HS-5 (cell line): ENCODE results near the gene OR56A3.
"Not testable (repeated sequence)": the region's sequence is repeated elsewhere in the genome, so short reads cannot be mapped to it uniquely, and the experiment has no call there.

ENCODE experiments used
- DNase-seq: peaks from one replicate; pipeline ENCODE4 v3.0.0-alpha.2; 2012; ENCODE audit warnings: low read depth

The OR56A3 gene

DNA sequence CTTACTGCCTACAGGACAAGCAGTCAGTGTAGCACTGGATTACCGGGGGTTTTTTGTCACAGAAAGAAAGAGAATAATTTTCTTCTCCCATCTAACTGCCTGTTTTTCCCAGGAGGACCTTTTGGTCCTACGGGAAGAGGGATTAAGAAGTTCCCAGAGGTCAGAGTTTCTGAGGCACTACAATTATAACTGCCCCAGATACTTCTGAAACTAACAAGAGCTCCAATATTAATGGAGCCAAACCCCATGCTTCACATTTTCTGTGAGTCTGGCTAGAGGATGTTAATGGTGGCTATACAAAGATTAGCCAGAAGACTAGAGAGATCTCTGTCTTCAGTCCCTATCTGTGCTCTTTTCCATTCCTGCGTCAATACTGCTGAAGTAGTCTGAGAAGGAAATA is at the start of gene OR56A3:
Gene OR56A3 (plus strand): TSS at position 301 of the 400 bp plus-strand sequence. CDS start 5,096 bp downstream, outside the sequence.
- no peak for DNase-seq

- DNase-seq: no peak
Observed at GRCh38 chr11:5892908-5893307, 49.1 kb upstream of the OR56A3 start, which contains the start of gene OR52E5. OR52E5 (plus strand) TSS chr11:5893208; CDS start chr11:5900777, 7,569 bp downstream.

DNA sequence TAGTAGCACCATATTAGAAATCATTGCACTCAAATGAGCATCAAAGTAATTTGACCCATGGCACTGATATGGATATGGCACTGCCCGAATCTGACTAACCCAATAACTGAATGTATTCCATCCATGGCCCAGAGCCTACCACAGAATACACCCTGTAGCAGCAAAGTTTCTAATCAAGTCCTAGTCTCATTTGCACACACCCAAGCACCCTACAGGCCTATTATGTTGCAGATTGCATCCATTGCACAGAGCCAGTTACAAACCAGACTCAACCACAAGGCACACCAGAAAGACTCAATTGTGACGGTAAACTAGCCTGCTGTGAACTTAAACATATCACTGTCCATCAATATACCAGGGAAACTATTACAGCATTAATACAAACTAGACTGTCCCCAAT is 42.5 kb upstream of the OR56A3 start:
- DNase-seq: no peak

DNA sequence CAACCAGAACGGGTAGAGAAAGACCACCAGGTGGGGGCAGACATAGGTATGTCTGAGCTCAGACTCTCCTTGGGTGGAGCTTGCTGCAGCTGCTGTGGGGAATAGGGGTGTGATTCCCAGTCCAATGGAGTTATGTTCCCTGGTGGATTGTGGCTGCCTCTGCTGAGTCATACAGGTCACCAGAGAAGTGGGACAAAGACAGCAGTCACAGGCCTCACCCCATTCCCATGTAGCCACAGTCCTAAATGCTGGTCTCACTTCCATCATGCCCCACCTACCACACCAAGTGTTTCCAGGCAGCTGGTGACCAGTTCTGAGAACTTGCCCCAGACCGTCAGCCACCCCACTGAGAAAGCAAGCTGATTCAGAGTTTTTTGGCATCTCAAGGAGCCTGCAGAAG is 31.5 kb upstream of the OR56A3 start:
- no peak for DNase-seq

GRCh38 chr11:5922749-5923426 is 19.2 kb upstream of the OR56A3 start:
- peak; percentile 53 for DNase-seq

- no peak for DNase-seq
Observed at GRCh38 chr11:5923427-5923776, 18.6 kb upstream of the OR56A3 start.

DNA sequence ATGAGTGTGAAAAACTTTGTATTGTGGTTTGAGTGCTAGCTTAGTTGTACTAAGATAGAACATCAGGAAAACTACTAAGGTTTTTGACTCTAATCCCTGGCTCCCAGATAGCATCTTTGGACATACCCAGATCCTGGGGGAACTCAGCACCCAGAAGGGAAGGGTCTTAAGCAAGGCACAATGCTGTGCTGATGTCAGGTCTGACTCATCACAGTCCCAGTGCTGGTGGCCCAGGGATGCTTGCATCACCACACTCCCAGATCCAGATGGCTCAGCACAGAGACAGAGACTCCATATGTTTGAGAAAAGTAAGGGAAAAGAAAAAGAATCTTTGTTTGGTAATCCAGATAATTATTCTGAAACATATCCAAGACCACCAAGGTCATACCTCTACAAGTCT is 18.3 kb upstream of the OR56A3 start:
- no peak for DNase-seq

DNA sequence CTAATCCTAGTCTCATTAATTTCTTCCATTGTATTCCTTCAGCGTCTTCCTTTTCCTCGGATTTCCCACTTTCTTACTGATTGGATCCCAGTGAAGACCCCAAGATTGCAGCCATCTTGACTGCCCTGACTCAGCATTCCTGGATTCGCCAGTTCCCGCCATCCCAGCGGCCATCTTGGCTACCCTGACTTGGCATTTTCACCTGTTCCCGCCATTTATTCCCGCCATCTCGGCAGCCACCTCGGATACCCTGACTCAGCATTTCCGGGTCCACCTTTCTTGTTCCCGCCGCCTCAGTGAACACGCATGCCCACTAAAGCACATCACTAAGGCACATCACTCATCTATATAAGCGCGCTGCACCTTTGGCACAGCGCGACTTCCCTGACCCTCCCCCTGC is 13.8 kb upstream of the OR56A3 start:
- no peak for DNase-seq

- no peak for DNase-seq
Observed at GRCh38 chr11:5928811-5929210, 13.2 kb upstream of the OR56A3 start.

GRCh38 chr11:5929571-5930368 is 12.3 kb upstream of the OR56A3 start:
- DNase-seq: no peak

- DNase-seq: no peak
Observed at GRCh38 chr11:5930614-5931013, 11.4 kb upstream of the OR56A3 start.

GRCh38 chr11:5931061-5931460 is 11.0 kb upstream of the OR56A3 start:
- no peak for DNase-seq

GRCh38 chr11:5932671-5933070 is 9.4 kb upstream of the OR56A3 start:
- DNase-seq: no peak

DNA sequence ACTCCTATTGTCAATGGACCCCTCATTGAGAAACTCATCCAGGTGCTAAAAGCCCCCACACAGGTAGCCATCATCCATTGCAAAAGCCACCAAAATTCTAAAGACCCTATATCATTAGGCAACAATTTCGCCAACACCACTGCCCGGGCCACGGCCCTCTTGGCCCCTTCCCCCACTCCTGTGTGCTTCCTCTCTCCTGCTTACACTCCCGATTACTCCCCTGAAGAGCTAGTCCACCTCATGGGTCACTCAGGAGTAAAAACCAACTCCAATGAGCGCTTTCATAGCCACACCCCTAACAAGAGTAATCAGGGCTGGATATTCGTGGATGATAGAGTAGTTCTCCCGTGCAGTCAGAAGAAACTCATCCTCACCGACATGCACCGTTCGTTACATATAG is 8.9 kb upstream of the OR56A3 start:
- no peak for DNase-seq

DNA sequence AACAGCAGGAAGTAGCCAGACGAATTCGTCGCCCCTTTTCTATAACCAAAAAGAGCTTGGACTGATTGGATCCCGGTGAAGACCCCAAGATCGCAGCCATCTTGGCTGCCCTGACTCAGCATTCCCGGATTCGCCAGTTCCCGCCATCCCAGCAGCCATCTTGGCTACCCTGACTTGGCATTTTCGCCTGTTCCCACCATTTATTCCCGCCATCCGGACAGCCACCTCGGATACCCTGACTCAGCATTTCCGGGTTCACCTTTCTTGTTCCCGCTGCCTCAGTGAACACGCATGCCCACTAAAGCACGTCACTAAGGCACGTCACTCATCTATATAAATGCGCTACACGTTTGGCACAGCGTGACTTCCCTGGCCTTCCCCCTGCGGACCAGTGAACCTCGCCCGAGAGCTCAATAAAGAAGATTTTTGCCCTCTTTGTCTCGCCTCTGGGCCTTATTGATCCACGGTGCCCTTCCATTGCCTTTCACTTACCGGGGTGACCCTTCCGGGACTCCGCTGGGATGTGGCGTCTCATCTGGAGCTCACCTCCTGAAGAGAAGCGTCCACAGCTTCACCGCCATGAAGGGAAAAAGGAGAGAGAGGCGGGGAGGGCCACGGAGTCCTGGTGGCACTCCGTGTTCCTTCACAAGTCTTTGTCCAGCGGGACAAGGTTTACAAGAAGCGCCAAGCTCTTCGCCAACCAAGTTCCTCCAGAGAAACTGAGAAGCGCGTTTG is 4.0 kb upstream of the OR56A3 start:
- no peak for DNase-seq

GRCh38 chr11:5938603-5938965 is 3.5 kb upstream of the OR56A3 start:
- DNase-seq: no peak

DNA sequence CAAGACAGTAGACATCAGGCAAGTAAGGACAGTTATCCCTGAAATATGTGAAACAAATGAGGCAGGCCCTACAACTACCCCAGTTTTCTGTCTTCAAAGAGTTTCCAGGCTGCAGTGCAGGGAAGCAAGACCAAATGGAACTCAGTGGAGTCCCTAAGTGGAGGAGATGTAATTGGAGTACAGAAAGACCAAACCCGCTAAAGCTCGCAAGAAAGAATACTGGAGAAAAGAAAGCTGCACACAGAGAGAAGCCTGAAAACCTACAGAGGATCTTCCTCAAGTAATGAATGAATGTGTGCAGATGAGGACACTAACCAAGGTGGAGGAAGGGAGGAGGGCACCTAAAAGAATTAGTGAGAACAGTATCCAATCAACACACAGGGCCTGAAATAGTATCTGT is 1.3 kb upstream of the OR56A3 start:
- DNase-seq: no peak

- no peak for DNase-seq
Observed at GRCh38 chr11:5955586-5955985, 13.5 kb downstream of the OR56A3 start.

DNA sequence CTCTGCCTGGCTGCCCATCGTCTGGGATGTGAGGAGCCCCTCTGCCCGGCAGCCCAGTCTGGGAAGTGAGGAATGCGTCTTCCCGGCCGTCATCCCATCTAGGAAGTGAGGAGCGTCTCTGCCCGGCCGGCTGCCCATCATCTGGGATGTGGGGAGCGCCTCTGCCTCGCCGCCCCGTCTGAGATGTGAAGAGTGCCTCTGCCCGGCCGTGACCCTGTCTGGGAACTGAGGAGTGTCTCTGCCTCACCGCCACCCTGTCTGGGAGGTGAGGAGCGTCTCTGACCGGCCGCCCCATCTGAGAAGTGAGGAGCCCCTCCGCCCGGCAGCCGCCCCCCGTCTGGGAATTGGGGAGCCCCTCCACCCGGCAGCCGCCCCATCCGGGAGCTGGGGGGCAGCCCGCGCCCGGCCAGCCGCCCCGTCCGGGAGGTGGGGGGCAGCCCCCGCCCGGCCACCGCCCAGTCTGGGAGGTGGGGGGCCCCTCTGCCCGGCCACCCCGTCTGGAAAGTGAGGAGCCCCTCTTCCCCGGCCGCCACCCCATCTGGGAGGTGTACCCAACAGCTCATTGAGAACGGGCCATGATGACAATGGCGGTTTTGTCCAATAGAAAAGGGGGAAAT is 18.8 kb downstream of the OR56A3 start:
- DNase-seq: not testable (repeated sequence)

- no peak for DNase-seq
Observed at GRCh38 chr11:5966958-5967357, 24.9 kb downstream of the OR56A3 start.

GRCh38 chr11:5967708-5968107 is 25.7 kb downstream of the OR56A3 start:
- DNase-seq: peak; percentile 9

GRCh38 chr11:5968394-5968793 is 26.3 kb downstream of the OR56A3 start, which contains the start of gene OR56A5:
OR56A5 (minus strand) TSS chr11:5968494; CDS start chr11:5968494, 0 bp downstream.
- DNase-seq: no peak
